Measurements from ENCODE around the gene LPCAT3. TPM values are rescaled to one million over a fixed set of nuclear protein-coding genes. Genes with fewer than 3 reads are reported as not detected.

The LPCAT3 gene
- total RNA-seq, 1 experiment from 2014 or later, result 30.2 TPM

DNA sequence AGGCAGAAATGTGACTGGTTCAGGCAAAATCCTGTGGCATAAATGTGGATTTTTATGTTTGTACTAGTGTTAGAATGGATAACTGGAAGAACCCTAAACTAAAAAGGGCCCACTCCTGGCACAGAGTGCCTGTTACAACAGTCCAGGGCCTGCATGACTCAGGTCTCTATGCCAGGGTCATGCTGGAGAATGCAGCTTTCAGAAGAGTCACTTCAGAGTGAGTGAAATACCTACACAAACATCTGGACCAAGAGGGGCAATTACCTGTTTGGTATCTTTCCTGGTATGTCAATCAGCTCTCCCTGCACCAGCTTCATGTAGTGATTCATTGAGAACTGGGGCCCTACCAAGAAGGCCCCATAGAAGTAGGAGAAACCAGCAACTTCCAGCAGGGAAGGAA lies 37.5 kb downstream of the LPCAT3 start:
- H3K27me3 Mint-ChIP-seq (ENCODE audit: unreplicated experiment), result no peaks in the 10 kb centered on the region
- intact Hi-C loops (cut with micrococcal nuclease; ENCODE audit: unreplicated experiment), result no loop called here
- no peak overlapping the region for H3K4me3 Mint-ChIP-seq (ENCODE audit: low read depth, unreplicated experiment)
- no peak for DNase-seq
- no TSS peak for BruUV-seq (replicated peaks)
- no peaks in the 10 kb centered on the region for H3K4me1 Mint-ChIP-seq (ENCODE audit: low read depth, unreplicated experiment)
- H3K27ac Mint-ChIP-seq (ENCODE audit: unreplicated experiment), result no peak overlapping the region
- H3K9me3 Mint-ChIP-seq (ENCODE audit: low read depth, unreplicated experiment), result no peaks in the 10 kb centered on the region
- CTCF ChIA-PET, result no interaction called here
- TF ChIP-seq, protein P1, sequence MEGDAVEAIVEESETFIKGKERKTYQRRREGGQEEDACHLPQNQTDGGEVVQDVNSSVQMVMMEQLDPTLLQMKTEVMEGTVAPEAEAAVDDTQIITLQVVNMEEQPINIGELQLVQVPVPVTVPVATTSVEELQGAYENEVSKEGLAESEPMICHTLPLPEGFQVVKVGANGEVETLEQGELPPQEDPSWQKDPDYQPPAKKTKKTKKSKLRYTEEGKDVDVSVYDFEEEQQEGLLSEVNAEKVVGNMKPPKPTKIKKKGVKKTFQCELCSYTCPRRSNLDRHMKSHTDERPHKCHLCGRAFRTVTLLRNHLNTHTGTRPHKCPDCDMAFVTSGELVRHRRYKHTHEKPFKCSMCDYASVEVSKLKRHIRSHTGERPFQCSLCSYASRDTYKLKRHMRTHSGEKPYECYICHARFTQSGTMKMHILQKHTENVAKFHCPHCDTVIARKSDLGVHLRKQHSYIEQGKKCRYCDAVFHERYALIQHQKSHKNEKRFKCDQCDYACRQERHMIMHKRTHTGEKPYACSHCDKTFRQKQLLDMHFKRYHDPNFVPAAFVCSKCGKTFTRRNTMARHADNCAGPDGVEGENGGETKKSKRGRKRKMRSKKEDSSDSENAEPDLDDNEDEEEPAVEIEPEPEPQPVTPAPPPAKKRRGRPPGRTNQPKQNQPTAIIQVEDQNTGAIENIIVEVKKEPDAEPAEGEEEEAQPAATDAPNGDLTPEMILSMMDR (IDR thresholded peaks at IDR 0.05; ENCODE audit: unreplicated experiment), result no peak
- H3K36me3 Mint-ChIP-seq (ENCODE audit: insufficient read depth, unreplicated experiment), result peaks cover 50% of the 10 kb centered on the region

DNA sequence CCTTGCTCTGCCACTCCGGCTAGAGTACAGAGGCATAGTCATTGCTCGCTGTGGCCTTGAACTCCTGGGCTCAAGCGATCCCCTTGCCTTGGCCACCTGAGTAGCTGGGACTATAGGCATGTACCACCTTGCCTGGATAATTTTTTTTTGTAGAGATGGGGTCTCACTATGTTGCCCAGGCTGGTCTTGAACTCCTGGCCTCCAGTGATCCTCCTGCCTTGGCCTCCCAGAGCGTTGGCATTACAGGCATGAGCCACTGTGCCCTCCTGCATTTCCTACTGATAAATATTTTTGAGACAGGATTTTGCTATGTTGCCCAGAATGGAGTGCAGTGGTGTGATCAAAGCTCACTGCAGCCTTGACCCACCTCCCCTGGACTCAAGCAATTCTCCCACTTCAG lies 38.2 kb downstream of the LPCAT3 start:
- DNase-seq, result no peak
- intact Hi-C loops (cut with micrococcal nuclease; ENCODE audit: unreplicated experiment), result no loop called here
- Mint-ChIP-seq H3K9me3 (ENCODE audit: low read depth, unreplicated experiment) (no peaks in the 10 kb centered on the region), H3K27me3 (ENCODE audit: unreplicated experiment) (no peaks in the 10 kb centered on the region), H3K36me3 (ENCODE audit: insufficient read depth, unreplicated experiment) (peaks cover 50% of the 10 kb centered on the region), H3K4me1 (ENCODE audit: low read depth, unreplicated experiment) (no peaks in the 10 kb centered on the region), H3K27ac (ENCODE audit: unreplicated experiment) (no peak overlapping the region), H3K4me3 (ENCODE audit: low read depth, unreplicated experiment) (no peak overlapping the region)
- TF ChIP-seq, protein P1 (IDR thresholded peaks at IDR 0.05; ENCODE audit: unreplicated experiment), result no peak
- CTCF ChIA-PET, result interaction anchor here (0.7 kb wide), 1 partner anchor 100 kb away, joined by 5 read pairs; no protein-coding TSS in a partner anchor
- BruUV-seq (replicated peaks), result no TSS peak

DNA sequence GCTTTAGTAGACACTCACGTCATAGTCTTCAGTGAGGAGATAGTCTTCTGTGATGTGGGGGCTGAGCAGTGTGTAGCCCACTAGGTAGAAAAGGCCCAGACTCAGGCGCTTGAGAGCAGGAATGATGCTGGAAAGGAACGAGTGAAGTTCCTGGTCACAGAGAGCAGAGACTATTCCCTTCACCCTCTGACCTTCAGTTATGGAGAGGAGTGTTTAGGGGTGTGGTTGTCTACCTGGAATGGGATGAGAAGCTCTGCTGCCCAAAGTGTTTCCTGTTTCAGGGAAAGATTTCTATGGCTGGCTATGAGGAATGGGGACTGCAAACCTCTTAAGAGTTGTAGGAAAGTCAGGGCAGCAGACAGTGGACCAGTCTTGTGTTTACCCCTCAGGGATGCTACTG lies 38.8 kb downstream of the LPCAT3 start:
- peaks cover 50% of the 10 kb centered on the region for H3K36me3 Mint-ChIP-seq (ENCODE audit: insufficient read depth, unreplicated experiment)
- H3K4me1 Mint-ChIP-seq (ENCODE audit: low read depth, unreplicated experiment), result no peaks in the 10 kb centered on the region
- H3K27me3 Mint-ChIP-seq (ENCODE audit: unreplicated experiment), result no peaks in the 10 kb centered on the region
- H3K9me3 Mint-ChIP-seq (ENCODE audit: low read depth, unreplicated experiment), result no peaks in the 10 kb centered on the region
- intact Hi-C loops (cut with micrococcal nuclease; ENCODE audit: unreplicated experiment), result no loop called here
- no peak for DNase-seq
- CTCF ChIA-PET, result no interaction called here
- TF ChIP-seq, protein P1 (IDR thresholded peaks at IDR 0.05; ENCODE audit: unreplicated experiment), result no peak
- no TSS peak for BruUV-seq (replicated peaks)
- no peak overlapping the region for H3K27ac Mint-ChIP-seq (ENCODE audit: unreplicated experiment)
- H3K4me3 Mint-ChIP-seq (ENCODE audit: low read depth, unreplicated experiment), result no peak overlapping the region

DNA sequence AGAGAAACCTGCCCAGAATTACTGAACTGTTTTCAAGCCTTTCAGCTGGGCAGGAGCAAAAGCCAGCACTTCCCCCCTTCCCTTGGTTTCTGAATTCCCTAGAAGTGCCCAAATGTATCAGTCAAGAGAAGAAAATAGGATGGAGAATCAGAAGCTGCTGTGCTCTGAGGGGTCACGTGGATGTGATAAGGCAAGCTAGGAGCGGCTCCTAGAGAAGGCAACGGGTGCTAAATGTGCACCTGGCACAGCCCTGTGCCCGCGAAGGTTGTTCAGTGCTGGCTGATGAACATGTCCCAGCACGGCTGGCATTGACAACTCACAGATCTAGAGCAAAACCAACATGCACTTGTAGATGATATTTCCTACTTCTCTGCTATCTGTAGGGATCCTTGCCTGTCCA lies 39.3 kb downstream of the LPCAT3 start:
- TF ChIP-seq, protein P1 (IDR thresholded peaks at IDR 0.05; ENCODE audit: unreplicated experiment), result no peak
- intact Hi-C loops (cut with micrococcal nuclease; ENCODE audit: unreplicated experiment), result no loop called here
- no peaks in the 10 kb centered on the region for H3K9me3 Mint-ChIP-seq (ENCODE audit: low read depth, unreplicated experiment)
- no peak for DNase-seq
- no peak overlapping the region for H3K27ac Mint-ChIP-seq (ENCODE audit: unreplicated experiment)
- CTCF ChIA-PET, result no interaction called here
- H3K27me3 Mint-ChIP-seq (ENCODE audit: unreplicated experiment), result no peaks in the 10 kb centered on the region
- no TSS peak for BruUV-seq (replicated peaks)
- H3K36me3 Mint-ChIP-seq (ENCODE audit: insufficient read depth, unreplicated experiment), result peaks cover 52% of the 10 kb centered on the region
- no peaks in the 10 kb centered on the region for H3K4me1 Mint-ChIP-seq (ENCODE audit: low read depth, unreplicated experiment)
- no peak overlapping the region for H3K4me3 Mint-ChIP-seq (ENCODE audit: low read depth, unreplicated experiment)

Measured in Calu3 (cell line).